ENCODE data around the gene POLG. TPM values are rescaled to one million over a fixed set of nuclear protein-coding genes. Genes with fewer than 3 reads are reported as not detected.
"Not testable (repeated sequence)": the region's sequence is repeated elsewhere in the genome, so short reads cannot be mapped to it uniquely, and the experiment has no call there.

Gene POLG
- total and polyA plus RNA-seq, 3 experiments from 2014 or later: 56.0 to 110 (median 106) TPM

DNA sequence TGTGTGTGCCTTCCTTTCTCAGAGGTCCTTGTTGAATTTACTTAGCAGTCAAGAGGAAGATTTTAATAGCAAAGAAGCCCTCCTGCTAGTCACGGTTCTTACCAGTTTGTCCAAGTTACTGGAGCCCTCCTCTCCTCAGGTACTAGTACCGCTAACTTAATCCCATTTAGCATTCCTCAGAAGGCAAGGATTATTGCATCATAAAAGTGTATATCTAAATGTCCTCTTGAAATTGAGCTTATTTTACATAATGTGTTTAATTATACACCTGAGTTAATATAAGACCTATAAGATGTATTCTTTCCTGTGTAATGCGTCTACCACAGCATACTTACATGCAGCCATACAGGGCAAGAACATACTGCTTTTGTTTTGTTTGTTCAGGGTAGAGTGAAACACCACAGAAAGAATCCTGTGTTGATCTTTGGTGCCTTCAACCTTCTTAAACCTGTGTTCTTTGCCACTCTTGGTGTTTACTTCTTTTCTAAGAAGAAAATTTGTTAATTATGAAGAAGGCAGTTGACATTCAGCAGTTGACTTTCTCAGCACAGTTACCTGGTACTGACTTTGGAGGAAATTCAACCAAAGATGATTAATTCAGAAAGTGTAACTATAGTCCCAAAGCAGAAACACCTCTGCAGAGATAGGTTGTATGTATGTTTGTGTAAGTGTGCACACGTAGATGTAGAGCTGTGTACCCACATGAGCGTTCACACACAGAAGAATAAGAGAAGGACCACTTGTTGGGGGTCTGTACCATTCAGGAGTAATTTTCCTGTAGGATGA, 33.1 kb downstream of the POLG start:
- H3K4me1 ChIP-seq (ENCODE audit: insufficient read depth, low read length): no peaks in the 10 kb centered on the region
- H3K4me3 Mint-ChIP-seq: no peak overlapping the region
- H3K27me3 Mint-ChIP-seq: peaks cover 0 to 2% of the 10 kb centered on the region in 2 donors
- DNase-seq: no peak
- H3K36me3 ChIP-seq (ENCODE audit: insufficient read depth, low read length): no peaks in the 10 kb centered on the region
- no peak overlapping the region for H3K27ac Mint-ChIP-seq
- no peak overlapping the region for H3K4me3 ChIP-seq (ENCODE audit: low read length)
- no peak overlapping the region for H3K27ac ChIP-seq (ENCODE audit: low read depth, low read length)
- peaks cover 0 to 7% (median 0%) of the 10 kb centered on the region in 5 donors for H3K9me3 Mint-ChIP-seq
- CTCF ChIA-PET: interaction anchor here (1.4 kb wide), 1 partner anchor 12 kb away, joined by 3 read pairs; no protein-coding TSS in a partner anchor
- POLR2A ChIA-PET: no interaction called here
- H3K4me1 Mint-ChIP-seq: peaks cover 0 to 4% (median 0%) of the 10 kb centered on the region in 3 donors
- no peaks in the 10 kb centered on the region for H3K27me3 ChIP-seq (ENCODE audit: insufficient read depth, low read length, poor library complexity, severe bottlenecking)
- peaks cover 4 to 30% (median 6%) of the 10 kb centered on the region in 3 donors for H3K36me3 Mint-ChIP-seq
- H3K9me3 ChIP-seq (ENCODE audit: low read length): no peaks in the 10 kb centered on the region

DNA sequence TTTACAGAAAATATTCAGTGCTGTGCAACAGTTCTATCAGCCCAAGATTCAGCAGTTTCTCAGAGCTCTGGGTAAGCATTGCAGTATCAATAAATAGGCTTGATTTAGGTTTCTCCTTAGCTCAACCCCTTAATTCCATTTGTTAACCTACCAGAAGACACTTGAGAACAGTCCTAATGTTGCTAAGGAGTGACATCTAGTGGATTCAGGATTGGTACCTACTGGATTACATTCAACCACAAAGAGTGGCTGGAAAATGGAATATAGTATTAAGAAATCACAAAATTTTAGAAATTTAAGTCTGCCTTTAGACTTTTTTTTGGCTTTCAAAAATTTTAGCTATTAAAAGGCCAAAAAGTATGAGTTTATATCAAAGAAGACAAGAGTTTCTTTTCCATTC, 34.7 kb downstream of the POLG start:
- no peak for DNase-seq
- Histone ChIP-seq H3K27me3 (ENCODE audit: insufficient read depth, low read length, poor library complexity, severe bottlenecking) (no peaks in the 10 kb centered on the region), H3K4me3 (ENCODE audit: low read length) (no peak overlapping the region), H3K36me3 (ENCODE audit: insufficient read depth, low read length) (no peaks in the 10 kb centered on the region), H3K9me3 (ENCODE audit: low read length) (no peaks in the 10 kb centered on the region), H3K4me1 (ENCODE audit: insufficient read depth, low read length) (no peaks in the 10 kb centered on the region), H3K27ac (ENCODE audit: low read depth, low read length) (no peak overlapping the region)
- ChIA-PET CTCF (no interaction called here), POLR2A (no interaction called here)
- peaks cover 5 to 25% (median 6%) of the 10 kb centered on the region in 3 donors for H3K36me3 Mint-ChIP-seq
- no peaks in the 10 kb centered on the region for H3K27me3 Mint-ChIP-seq
- H3K9me3 Mint-ChIP-seq: peaks cover 0 to 7% (median 0%) of the 10 kb centered on the region in 5 donors
- H3K4me1 Mint-ChIP-seq: peaks cover 0 to 4% (median 0%) of the 10 kb centered on the region in 3 donors
- no peak overlapping the region for H3K4me3 Mint-ChIP-seq
- peak overlapping the region in 1 of 8 donors; percentile 9 for H3K27ac Mint-ChIP-seq

GRCh38 chr15:89293012-89293411, 41.6 kb downstream of the POLG start:
- no peak overlapping the region for H3K4me3 ChIP-seq (ENCODE audit: low read length)
- Mint-ChIP-seq H3K9me3 (peaks cover 0 to 1% (median 0%) of the 10 kb centered on the region in 5 donors), H3K27ac (no peak overlapping the region), H3K4me3 (no peak overlapping the region), H3K27me3 (no peaks in the 10 kb centered on the region), H3K4me1 (no peaks in the 10 kb centered on the region), H3K36me3 (peaks cover 9 to 39% (median 9%) of the 10 kb centered on the region in 3 donors)
- no peak overlapping the region for H3K27ac ChIP-seq (ENCODE audit: low read depth, low read length)
- POLR2A ChIA-PET: no interaction called here
- H3K27me3 ChIP-seq (ENCODE audit: insufficient read depth, low read length, poor library complexity, severe bottlenecking): no peaks in the 10 kb centered on the region
- no peaks in the 10 kb centered on the region for H3K36me3 ChIP-seq (ENCODE audit: insufficient read depth, low read length)
- CTCF ChIA-PET: no interaction called here
- no peaks in the 10 kb centered on the region for H3K4me1 ChIP-seq (ENCODE audit: insufficient read depth, low read length)
- no peaks in the 10 kb centered on the region for H3K9me3 ChIP-seq (ENCODE audit: low read length)
- DNase-seq: no peak

DNA sequence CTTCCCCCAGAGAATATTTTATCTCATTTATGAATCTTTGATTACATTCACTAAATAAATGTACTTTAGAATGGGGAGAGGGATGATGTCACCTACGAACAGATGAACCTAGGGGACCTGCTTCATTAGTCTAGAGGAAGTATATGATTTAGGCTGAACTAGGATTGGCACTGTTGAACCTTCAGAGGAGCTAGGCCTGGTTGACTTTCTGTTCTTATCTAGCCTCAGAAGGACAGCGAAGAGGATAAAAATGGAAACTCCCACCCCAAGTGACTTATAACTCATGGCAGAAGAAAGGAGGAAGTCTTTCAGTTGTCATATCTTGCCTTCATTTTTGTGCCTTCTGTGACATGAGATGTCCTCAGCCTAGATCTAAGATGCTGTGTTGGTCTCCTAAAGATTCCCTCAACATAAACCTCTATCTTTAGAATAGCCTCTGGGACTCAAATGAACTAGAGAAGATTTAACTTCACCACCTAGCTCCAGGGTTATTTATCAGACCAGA, 42.6 kb downstream of the POLG start:
- Mint-ChIP-seq H3K27me3 (no peaks in the 10 kb centered on the region), H3K36me3 (peaks cover 9 to 44% (median 14%) of the 10 kb centered on the region in 3 donors), H3K4me3 (no peak overlapping the region), H3K9me3 (no peaks in the 10 kb centered on the region), H3K4me1 (no peaks in the 10 kb centered on the region), H3K27ac (peak overlapping the region in 1 of 8 donors; percentile 60)
- ChIA-PET CTCF (no interaction called here), POLR2A (no interaction called here)
- H3K4me3 ChIP-seq (ENCODE audit: low read length): no peak overlapping the region
- H3K36me3 ChIP-seq (ENCODE audit: insufficient read depth, low read length): no peaks in the 10 kb centered on the region
- H3K27ac ChIP-seq (ENCODE audit: low read depth, low read length): no peak overlapping the region
- DNase-seq: no peak
- no peaks in the 10 kb centered on the region for H3K9me3 ChIP-seq (ENCODE audit: low read length)
- no peaks in the 10 kb centered on the region for H3K4me1 ChIP-seq (ENCODE audit: insufficient read depth, low read length)
- no peaks in the 10 kb centered on the region for H3K27me3 ChIP-seq (ENCODE audit: insufficient read depth, low read length, poor library complexity, severe bottlenecking)

DNA sequence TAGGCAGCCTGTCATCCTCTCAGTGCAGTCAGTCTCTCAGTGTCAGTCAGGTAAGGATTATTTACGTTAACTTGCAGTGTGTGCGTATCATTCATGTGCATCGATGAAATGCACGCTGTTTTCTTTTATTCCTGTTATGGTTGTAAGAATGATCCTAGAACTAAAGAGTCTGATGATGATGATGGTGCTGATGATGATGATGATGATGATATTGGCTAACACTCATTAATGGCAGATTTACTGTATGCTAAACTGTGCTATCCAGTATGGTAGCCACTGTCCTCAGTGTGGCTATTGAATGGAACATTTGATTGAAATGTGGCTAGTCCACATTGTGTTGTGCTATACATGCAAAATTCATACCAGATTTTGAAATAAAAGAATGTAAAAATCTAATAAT, 51.4 kb downstream of the POLG start:
- H3K27ac ChIP-seq (ENCODE audit: low read depth, low read length): no peak overlapping the region
- Mint-ChIP-seq H3K27me3 (no peaks in the 10 kb centered on the region), H3K27ac (no peak overlapping the region), H3K4me3 (no peak overlapping the region), H3K36me3 (peaks cover 9 to 40% (median 16%) of the 10 kb centered on the region in 3 donors), H3K9me3 (peaks cover 0 to 4% (median 0%) of the 10 kb centered on the region in 5 donors), H3K4me1 (no peaks in the 10 kb centered on the region)
- H3K36me3 ChIP-seq (ENCODE audit: insufficient read depth, low read length): no peaks in the 10 kb centered on the region
- no peaks in the 10 kb centered on the region for H3K4me1 ChIP-seq (ENCODE audit: insufficient read depth, low read length)
- DNase-seq: no peak
- no peaks in the 10 kb centered on the region for H3K9me3 ChIP-seq (ENCODE audit: low read length)
- H3K4me3 ChIP-seq (ENCODE audit: low read length): no peak overlapping the region
- ChIA-PET POLR2A (no interaction called here), CTCF (no interaction called here)
- H3K27me3 ChIP-seq (ENCODE audit: insufficient read depth, low read length, poor library complexity, severe bottlenecking): no peaks in the 10 kb centered on the region

DNA sequence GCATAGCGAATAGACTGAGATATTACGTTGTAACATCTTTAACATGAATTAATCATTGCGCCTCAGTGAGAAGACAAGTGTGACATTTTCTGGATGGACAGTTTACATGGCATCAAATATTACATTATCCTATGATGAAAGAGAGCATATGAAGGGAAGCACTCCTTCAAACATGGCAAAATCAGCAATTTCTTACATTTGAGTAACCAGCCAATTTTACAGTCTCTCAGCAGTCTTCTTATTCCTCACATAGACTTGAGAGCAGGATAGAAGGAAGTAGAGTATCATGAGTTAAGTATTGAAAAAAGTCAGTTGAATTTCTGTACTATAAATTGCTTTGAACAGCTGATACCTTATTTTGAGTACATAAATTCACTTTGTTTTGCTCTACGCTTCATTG, 52.0 kb downstream of the POLG start:
- no peaks in the 10 kb centered on the region for H3K27me3 ChIP-seq (ENCODE audit: insufficient read depth, low read length, poor library complexity, severe bottlenecking)
- H3K4me3 ChIP-seq (ENCODE audit: low read length): no peak overlapping the region
- no peaks in the 10 kb centered on the region for H3K36me3 ChIP-seq (ENCODE audit: insufficient read depth, low read length)
- Mint-ChIP-seq H3K27ac (no peak overlapping the region), H3K9me3 (peaks cover 0 to 4% (median 0%) of the 10 kb centered on the region in 5 donors), H3K4me3 (no peak overlapping the region), H3K4me1 (no peaks in the 10 kb centered on the region), H3K27me3 (no peaks in the 10 kb centered on the region), H3K36me3 (peaks cover 9 to 41% (median 16%) of the 10 kb centered on the region in 3 donors)
- ChIA-PET POLR2A (no interaction called here), CTCF (no interaction called here)
- H3K9me3 ChIP-seq (ENCODE audit: low read length): no peaks in the 10 kb centered on the region
- no peak for DNase-seq
- no peaks in the 10 kb centered on the region for H3K4me1 ChIP-seq (ENCODE audit: insufficient read depth, low read length)
- H3K27ac ChIP-seq (ENCODE audit: low read depth, low read length): no peak overlapping the region

- H3K27me3 Mint-ChIP-seq: no peaks in the 10 kb centered on the region
- H3K27me3 ChIP-seq (ENCODE audit: insufficient read depth, low read length, poor library complexity, severe bottlenecking): no peaks in the 10 kb centered on the region
- no peak overlapping the region for H3K4me3 ChIP-seq (ENCODE audit: low read length)
- H3K9me3 ChIP-seq (ENCODE audit: low read length): no peaks in the 10 kb centered on the region
- H3K36me3 ChIP-seq (ENCODE audit: insufficient read depth, low read length): no peaks in the 10 kb centered on the region
- H3K27ac Mint-ChIP-seq: no peak overlapping the region
- POLR2A ChIA-PET: no interaction called here
- no peaks in the 10 kb centered on the region for H3K4me1 ChIP-seq (ENCODE audit: insufficient read depth, low read length)
- no peaks in the 10 kb centered on the region for H3K4me1 Mint-ChIP-seq
- no peak for DNase-seq
- CTCF ChIA-PET: no interaction called here
- no peak overlapping the region for H3K27ac ChIP-seq (ENCODE audit: low read depth, low read length)
- no peaks in the 10 kb centered on the region for H3K9me3 Mint-ChIP-seq
- peaks cover 0 to 28% (median 6%) of the 10 kb centered on the region in 3 donors for H3K36me3 Mint-ChIP-seq
- H3K4me3 Mint-ChIP-seq: no peak overlapping the region
These were observed 56.3 kb downstream of the POLG start for GRCh38 chr15:89278307-89278706.

DNA sequence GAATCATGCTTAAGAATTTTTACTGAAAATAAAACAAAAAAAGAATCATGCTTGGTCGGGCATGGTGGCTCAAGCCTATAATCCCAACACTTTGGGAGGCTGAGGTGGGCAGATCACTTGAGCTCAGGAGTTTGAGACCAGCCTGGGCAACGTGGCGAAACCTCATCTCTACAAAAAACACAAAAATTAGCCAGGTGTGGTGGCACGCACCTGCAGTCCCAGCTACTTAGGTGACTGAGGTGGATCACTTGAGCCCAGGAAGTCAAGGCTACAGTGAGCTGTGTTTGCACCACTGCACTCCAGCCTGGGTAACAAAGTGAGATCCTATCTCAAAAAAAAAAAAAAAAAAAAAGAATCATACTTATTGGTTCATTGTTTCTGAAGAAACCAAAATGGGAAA, 57.3 kb downstream of the POLG start:
- POLR2A ChIA-PET; H3K4me3 Mint-ChIP-seq; H3K36me3 ChIP-seq (ENCODE audit: insufficient read depth, low read length); H3K4me1 ChIP-seq (ENCODE audit: insufficient read depth, low read length); H3K4me3 ChIP-seq (ENCODE audit: low read length); H3K9me3 ChIP-seq (ENCODE audit: low read length); H3K27me3 Mint-ChIP-seq; H3K9me3 Mint-ChIP-seq; H3K27me3 ChIP-seq (ENCODE audit: insufficient read depth, low read length, poor library complexity, severe bottlenecking); DNase-seq; H3K4me1 Mint-ChIP-seq; H3K27ac ChIP-seq (ENCODE audit: low read depth, low read length); CTCF ChIA-PET; H3K27ac Mint-ChIP-seq: not testable (repeated sequence)
- H3K36me3 Mint-ChIP-seq: peaks cover 0 to 23% (median 6%) of the 10 kb centered on the region in 3 donors
